Measurements from ENCODE around the gene CNTRL.

DNA sequence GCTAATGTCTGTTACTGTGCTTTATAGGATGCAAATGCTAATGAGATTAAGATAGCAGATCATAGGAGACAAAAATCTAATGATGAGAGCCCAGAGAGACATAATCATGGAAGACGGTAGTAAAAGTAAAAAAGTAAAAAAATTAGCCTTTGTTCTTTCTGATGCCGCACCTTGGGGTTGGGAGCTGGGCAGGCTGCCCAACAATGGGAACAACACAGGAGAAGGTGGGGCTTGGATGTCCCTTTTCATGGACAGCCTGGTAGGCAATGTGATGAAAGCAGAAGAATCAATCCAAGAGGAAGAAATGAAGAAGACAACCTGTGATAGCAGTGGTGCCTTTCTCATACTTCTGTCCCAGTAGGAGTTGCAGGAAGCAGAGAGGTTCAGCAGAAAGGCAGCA lies 69.7 kb downstream of the CNTRL start:
- TF ChIP-seq, protein P1, sequence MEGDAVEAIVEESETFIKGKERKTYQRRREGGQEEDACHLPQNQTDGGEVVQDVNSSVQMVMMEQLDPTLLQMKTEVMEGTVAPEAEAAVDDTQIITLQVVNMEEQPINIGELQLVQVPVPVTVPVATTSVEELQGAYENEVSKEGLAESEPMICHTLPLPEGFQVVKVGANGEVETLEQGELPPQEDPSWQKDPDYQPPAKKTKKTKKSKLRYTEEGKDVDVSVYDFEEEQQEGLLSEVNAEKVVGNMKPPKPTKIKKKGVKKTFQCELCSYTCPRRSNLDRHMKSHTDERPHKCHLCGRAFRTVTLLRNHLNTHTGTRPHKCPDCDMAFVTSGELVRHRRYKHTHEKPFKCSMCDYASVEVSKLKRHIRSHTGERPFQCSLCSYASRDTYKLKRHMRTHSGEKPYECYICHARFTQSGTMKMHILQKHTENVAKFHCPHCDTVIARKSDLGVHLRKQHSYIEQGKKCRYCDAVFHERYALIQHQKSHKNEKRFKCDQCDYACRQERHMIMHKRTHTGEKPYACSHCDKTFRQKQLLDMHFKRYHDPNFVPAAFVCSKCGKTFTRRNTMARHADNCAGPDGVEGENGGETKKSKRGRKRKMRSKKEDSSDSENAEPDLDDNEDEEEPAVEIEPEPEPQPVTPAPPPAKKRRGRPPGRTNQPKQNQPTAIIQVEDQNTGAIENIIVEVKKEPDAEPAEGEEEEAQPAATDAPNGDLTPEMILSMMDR (IDR thresholded peaks at IDR 0.05): no peak
- no peak for TF ChIP-seq POLR2A (IDR thresholded peaks at IDR 0.05)
